NCI-H146 treated with DMSO at 0.1 percent for 48 hours (cell line): ENCODE results near the gene GALNT17.

Experiments
- DNase-seq: peaks from one replicate; lab custom pipeline; 2025; ENCODE audit not compliant: unreplicated experiment; lab: John Stamatoyannopoulos, UW

The GALNT17 gene

GRCh38 chr7:71132127-71132376 lies at the start of gene GALNT17:
TSS of gene GALNT17 (plus strand) at chr7:71132144.
- no peak for DNase-seq

- no peak for DNase-seq
Observed at GRCh38 chr7:71095266-71095860, 36.6 kb upstream of the GALNT17 start.

- DNase-seq = no peak
Observed at GRCh38 chr7:71096351-71096750, 35.6 kb upstream of the GALNT17 start.

GRCh38 chr7:71106226-71106625 lies 25.7 kb upstream of the GALNT17 start:
- DNase-seq = no peak

- no peak for DNase-seq
Observed at GRCh38 chr7:71112436-71112835, 19.5 kb upstream of the GALNT17 start.

- no peak for DNase-seq
Observed at GRCh38 chr7:71120096-71120495, 11.8 kb upstream of the GALNT17 start.

GRCh38 chr7:71129126-71129525 lies 2.8 kb upstream of the GALNT17 start:
- DNase-seq = no peak

- DNase-seq = no peak
Observed at GRCh38 chr7:71130031-71130679, 1.8 kb upstream of the GALNT17 start.

- no peak for DNase-seq
Observed at GRCh38 chr7:71131256-71132126, 453 bp upstream of the GALNT17 start.

GRCh38 chr7:71132377-71133231 lies 660 bp downstream of the GALNT17 start:
- no peak for DNase-seq

GRCh38 chr7:71133232-71133622 lies 1.3 kb downstream of the GALNT17 start:
- no peak for DNase-seq

GRCh38 chr7:71133856-71134255 lies 1.9 kb downstream of the GALNT17 start:
- no peak for DNase-seq

GRCh38 chr7:71135116-71135515 lies 3.2 kb downstream of the GALNT17 start:
- DNase-seq = no peak

- DNase-seq = no peak
Observed at GRCh38 chr7:71135663-71136062, 3.7 kb downstream of the GALNT17 start.

GRCh38 chr7:71137479-71137878 lies 5.5 kb downstream of the GALNT17 start:
- no peak for DNase-seq

GRCh38 chr7:71140264-71140663 lies 8.3 kb downstream of the GALNT17 start:
- DNase-seq = no peak

- no peak for DNase-seq
Observed at GRCh38 chr7:71144963-71145362, 13.0 kb downstream of the GALNT17 start.

- no peak for DNase-seq
Observed at GRCh38 chr7:71145906-71146901, 14.3 kb downstream of the GALNT17 start.

- DNase-seq = no peak
Observed at GRCh38 chr7:71148098-71148497, 16.2 kb downstream of the GALNT17 start.

- no peak for DNase-seq
Observed at GRCh38 chr7:71155236-71155635, 23.3 kb downstream of the GALNT17 start.
